ENCODE data around the gene ZCCHC10.
"Not testable (repeated sequence)": the region's sequence is repeated elsewhere in the genome, so short reads cannot be mapped to it uniquely, and the experiment has no call there.

DNA sequence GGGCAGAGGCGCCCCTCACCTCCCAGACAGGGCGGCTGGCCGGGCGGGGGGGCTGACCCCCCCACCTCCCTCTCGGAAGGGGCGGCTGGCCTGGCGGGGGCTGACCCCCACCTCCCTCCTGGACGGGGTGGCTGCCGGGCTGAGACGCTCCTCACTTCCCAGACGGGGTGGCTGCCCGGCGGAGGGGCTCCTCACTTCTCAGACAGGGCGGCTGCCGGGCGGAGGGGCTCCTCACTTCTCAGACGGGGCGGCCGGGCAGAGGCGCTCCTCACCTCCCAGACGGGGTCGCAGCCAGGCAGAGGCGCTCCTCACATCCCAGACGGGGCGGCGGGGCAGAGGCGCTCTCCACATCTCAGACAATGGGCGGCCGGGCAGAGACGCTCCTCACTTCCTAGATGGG, 43.4 kb downstream of the ZCCHC10 start:
- TF ChIP-seq, protein P1, sequence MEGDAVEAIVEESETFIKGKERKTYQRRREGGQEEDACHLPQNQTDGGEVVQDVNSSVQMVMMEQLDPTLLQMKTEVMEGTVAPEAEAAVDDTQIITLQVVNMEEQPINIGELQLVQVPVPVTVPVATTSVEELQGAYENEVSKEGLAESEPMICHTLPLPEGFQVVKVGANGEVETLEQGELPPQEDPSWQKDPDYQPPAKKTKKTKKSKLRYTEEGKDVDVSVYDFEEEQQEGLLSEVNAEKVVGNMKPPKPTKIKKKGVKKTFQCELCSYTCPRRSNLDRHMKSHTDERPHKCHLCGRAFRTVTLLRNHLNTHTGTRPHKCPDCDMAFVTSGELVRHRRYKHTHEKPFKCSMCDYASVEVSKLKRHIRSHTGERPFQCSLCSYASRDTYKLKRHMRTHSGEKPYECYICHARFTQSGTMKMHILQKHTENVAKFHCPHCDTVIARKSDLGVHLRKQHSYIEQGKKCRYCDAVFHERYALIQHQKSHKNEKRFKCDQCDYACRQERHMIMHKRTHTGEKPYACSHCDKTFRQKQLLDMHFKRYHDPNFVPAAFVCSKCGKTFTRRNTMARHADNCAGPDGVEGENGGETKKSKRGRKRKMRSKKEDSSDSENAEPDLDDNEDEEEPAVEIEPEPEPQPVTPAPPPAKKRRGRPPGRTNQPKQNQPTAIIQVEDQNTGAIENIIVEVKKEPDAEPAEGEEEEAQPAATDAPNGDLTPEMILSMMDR (conservative IDR thresholded peaks at IDR 0.05; ENCODE audit: low read depth, low read length) = not testable (repeated sequence)
- TF ChIP-seq NFE2L2 (IDR thresholded peaks at IDR 0.05; ENCODE audit: low read depth, low read length); RCOR1 (IDR thresholded peaks at IDR 0.05; ENCODE audit: insufficient replicate concordance, low read length); CEBPB (IDR thresholded peaks at IDR 0.05; ENCODE audit: low read depth, low read length); RAD21 (IDR thresholded peaks at IDR 0.05; ENCODE audit: low read length); POLR2A (IDR thresholded peaks at IDR 0.05; ENCODE audit: low read depth, low read length); MAZ (IDR thresholded peaks at IDR 0.05; ENCODE audit: borderline replicate concordance, low read depth, low read length); SMC3 (IDR thresholded peaks at IDR 0.05; ENCODE audit: low read depth, low read length): not testable (repeated sequence)
- TF ChIP-seq, protein P2, sequence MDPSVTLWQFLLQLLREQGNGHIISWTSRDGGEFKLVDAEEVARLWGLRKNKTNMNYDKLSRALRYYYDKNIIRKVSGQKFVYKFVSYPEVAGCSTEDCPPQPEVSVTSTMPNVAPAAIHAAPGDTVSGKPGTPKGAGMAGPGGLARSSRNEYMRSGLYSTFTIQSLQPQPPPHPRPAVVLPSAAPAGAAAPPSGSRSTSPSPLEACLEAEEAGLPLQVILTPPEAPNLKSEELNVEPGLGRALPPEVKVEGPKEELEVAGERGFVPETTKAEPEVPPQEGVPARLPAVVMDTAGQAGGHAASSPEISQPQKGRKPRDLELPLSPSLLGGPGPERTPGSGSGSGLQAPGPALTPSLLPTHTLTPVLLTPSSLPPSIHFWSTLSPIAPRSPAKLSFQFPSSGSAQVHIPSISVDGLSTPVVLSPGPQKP (IDR thresholded peaks at IDR 0.05; ENCODE audit: borderline replicate concordance, low read depth, low read length) = not testable (repeated sequence)
- TF ChIP-seq, protein P3, sequence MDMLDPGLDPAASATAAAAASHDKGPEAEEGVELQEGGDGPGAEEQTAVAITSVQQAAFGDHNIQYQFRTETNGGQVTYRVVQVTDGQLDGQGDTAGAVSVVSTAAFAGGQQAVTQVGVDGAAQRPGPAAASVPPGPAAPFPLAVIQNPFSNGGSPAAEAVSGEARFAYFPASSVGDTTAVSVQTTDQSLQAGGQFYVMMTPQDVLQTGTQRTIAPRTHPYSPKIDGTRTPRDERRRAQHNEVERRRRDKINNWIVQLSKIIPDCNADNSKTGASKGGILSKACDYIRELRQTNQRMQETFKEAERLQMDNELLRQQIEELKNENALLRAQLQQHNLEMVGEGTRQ (IDR thresholded peaks at IDR 0.05; ENCODE audit: low read depth, low read length) = not testable (repeated sequence)
